ENCODE measurements around the gene ROBO3.

The ROBO3 gene

DNA sequence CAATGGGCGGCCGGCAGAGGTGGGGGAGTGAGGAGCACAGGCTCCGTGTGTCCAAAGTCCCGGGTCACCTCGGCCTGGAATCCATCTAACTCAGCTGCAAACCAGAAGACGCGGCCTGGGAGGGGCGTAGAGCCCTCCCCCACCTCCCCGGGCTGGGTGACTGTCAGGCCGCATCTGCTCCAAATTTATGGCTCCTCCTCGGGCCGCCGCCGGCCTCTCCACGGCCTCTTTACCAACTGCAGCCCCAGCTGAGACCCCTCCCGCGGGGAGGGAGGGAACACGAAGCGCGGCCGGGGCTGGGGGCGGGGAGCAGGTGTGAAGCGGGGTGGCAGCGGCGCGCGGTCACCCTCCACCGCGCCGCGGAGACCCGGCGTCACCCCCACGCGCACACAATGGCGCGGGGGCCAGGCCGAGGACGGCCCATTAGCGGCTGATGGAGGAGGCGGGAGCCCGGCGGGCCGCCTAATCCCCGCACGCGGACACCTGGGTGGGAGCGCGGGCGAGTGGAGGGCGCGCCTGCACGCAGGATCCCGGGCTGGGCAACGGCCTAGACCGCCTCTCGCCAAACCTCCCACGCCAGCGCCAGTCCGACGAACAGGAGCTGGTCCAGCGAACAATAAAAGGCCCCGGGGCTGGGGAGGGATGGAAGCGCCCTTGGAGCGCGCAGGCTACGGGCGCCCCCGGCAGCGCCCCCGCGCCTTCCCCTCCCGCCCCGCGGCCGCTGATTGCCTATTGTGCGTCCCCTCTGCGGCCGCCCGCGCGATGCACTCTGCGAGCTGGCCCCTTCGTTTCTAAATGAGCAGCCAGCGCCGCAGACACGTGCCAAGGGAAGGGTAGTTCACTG lies 25.9 kb upstream of the ROBO3 start:
- TF ChIP-seq, protein P1, sequence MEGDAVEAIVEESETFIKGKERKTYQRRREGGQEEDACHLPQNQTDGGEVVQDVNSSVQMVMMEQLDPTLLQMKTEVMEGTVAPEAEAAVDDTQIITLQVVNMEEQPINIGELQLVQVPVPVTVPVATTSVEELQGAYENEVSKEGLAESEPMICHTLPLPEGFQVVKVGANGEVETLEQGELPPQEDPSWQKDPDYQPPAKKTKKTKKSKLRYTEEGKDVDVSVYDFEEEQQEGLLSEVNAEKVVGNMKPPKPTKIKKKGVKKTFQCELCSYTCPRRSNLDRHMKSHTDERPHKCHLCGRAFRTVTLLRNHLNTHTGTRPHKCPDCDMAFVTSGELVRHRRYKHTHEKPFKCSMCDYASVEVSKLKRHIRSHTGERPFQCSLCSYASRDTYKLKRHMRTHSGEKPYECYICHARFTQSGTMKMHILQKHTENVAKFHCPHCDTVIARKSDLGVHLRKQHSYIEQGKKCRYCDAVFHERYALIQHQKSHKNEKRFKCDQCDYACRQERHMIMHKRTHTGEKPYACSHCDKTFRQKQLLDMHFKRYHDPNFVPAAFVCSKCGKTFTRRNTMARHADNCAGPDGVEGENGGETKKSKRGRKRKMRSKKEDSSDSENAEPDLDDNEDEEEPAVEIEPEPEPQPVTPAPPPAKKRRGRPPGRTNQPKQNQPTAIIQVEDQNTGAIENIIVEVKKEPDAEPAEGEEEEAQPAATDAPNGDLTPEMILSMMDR (IDR thresholded peaks at IDR 0.05; ENCODE audit: insufficient read depth, missing control alignments): no peak
- DNase-seq (ENCODE audit: insufficient read length, low spot score) (no peak), FAIRE-seq (no peak)

DNA sequence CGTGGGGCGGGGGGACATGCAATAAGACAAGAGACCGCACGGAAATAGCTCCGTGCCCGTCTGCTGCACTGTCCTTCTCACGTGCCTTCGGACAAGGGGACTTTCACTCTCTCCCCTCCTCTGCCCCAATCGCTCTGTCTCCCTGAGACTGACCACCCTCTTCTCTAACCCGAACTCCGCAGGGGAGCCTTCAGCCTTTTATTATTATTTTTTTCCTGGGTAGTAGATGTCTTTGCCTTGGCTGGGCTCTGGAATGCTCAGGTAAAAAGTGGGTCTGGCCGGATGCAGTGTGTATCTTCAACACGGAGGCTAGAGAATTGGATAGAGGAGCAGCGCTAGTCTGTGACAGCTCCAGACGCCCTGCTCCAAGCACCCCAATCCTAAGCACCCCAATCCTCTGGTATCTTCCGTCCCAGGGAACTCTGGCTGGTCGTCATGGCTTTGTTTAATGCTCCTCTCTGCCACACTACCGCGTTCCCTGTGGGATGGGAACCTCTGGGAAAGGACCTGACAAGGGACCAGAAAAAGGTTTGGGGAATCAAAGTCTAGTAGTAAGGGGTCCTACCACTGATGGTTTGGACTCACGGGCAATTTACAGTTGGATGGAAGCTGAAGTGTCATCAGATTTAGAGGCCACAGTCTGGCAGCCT lies 25.1 kb upstream of the ROBO3 start:
- DNase-seq (ENCODE audit: insufficient read length, low spot score): no peak
- FAIRE-seq: no peak
- TF ChIP-seq, protein P1 (IDR thresholded peaks at IDR 0.05; ENCODE audit: insufficient read depth, missing control alignments): no peak

DNA sequence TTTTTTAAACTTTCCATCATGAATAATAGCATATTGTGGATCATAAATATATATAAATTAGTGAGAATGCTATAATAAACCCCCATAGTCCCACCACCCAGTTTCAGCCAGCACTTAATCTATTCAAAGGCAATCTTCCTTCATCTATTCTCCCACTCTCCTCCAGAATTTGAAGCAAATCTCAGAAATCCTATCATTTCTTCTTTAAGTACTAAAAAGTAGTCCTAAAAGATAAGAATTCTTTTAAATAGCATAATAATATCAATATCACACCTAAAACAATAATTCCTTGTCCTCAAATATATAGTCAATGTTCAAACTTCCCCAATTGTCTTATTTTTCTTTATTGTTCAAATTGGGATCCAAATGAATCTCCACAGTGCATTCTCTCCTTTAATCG lies 24.6 kb upstream of the ROBO3 start:
- FAIRE-seq (no peak), DNase-seq (ENCODE audit: insufficient read length, low spot score) (no peak)
- TF ChIP-seq, protein P1 (IDR thresholded peaks at IDR 0.05; ENCODE audit: insufficient read depth, missing control alignments): no peak

DNA sequence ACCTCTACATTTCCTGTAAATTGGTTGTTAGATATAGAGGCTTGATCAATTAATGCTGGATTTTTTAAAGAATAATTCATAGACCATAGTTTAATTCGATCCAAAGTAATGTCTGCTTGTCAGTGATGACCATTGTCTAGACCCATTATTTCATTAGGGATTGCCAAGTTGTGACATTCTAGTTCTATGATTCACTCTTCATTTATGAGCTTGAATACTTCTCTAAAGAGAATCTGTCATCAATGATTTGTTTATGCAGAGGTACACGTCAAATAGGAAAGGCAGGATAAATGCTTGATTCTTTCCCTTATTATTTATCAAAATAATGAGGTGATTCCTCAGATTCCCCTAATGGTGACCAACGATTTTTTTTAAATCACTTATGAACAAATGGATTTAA lies 24.0 kb upstream of the ROBO3 start:
- TF ChIP-seq, protein P1 (IDR thresholded peaks at IDR 0.05; ENCODE audit: insufficient read depth, missing control alignments): no peak
- DNase-seq (ENCODE audit: insufficient read length, low spot score) (no peak), FAIRE-seq (no peak)

DNA sequence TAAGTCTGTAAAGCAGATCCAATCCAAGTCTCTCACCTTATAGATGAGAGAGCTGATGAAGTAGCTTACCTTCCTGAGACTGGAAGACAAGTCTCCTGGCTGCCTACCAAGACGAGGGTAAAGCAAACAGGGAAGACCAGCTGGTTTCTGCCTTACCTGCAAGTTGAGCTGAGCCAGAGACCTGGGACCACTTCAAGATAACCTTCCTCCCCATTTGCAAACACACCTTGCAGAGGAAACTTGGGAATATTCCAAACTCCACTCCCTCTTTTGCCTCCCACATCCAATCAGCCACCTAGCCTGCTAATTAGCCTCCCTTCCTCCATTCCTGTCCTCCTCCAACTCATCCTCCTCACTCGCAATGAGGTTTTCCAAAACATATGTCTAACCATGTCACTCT lies 23.4 kb upstream of the ROBO3 start:
- no peak for DNase-seq (ENCODE audit: insufficient read length, low spot score)
- TF ChIP-seq, protein P1 (IDR thresholded peaks at IDR 0.05; ENCODE audit: insufficient read depth, missing control alignments): no peak
- FAIRE-seq: no peak

DNA sequence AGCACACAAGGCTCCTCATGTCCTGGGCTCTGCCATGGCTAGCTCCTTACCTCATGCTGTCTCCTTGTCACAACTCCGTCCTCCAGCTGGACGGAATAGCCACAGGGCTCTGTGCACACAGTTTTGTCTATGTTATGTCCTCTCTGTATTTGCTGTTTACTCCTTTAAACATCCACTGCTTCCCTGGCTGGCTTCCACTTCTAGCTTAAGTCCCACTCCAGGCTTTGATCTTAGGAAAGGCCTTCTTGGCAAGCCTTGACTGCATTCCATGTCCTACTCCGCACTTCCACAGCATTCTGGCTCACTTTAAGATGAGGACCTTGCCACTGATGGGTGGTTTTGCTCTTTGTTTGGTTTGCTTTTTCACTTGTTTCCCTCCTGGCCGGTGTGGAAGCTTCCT lies 22.9 kb upstream of the ROBO3 start:
- DNase-seq (ENCODE audit: insufficient read length, low spot score) (no peak), FAIRE-seq (no peak)
- TF ChIP-seq, protein P1 (IDR thresholded peaks at IDR 0.05; ENCODE audit: insufficient read depth, missing control alignments): no peak

DNA sequence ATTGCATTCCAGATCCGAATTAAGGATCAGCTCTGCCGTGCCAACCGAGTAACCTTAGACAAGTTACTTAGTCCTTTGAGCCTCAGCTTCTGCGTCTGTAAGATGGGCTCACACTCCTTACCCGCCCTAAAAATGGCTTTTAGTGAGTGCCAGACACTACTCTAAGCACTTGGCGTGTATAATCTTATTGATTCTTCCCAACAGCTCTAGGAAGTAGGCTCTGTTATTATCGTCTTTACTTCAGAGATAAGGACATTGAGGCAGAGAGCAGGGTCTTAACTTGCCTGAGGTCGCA lies 21.7 kb upstream of the ROBO3 start:
- TF ChIP-seq, protein P1 (IDR thresholded peaks at IDR 0.05; ENCODE audit: insufficient read depth, missing control alignments): no peak
- no peak for FAIRE-seq
- no peak for DNase-seq (ENCODE audit: insufficient read length, low spot score)

Measured in D721Med (cell line).